K562 (cell line): ENCODE results near the gene CLCN2. TPM values are rescaled to one million over a fixed set of nuclear protein-coding genes. Genes with fewer than 3 reads are reported as not detected.

Experiments used
- ATAC-seq: fragments of 200-7000 bp; cut with Tn5 transposase; 3 replicates; pipeline ENCODE4 v1.9.1; 2020; ENCODE audit warnings: moderate library complexity
- BruUV-seq: library from RNA; stranded (reverse); fragments of 400-500 nt; replicated peaks from 2 replicates; lab custom pipeline; 2021; lab: Mats Ljungman, UMichigan
- CTCF ChIA-PET: fragments of 300-600 bp; formaldehyde crosslinking; extraction: SDS; loops from one replicate; lab custom pipeline; 2021; ENCODE audit warnings: low intra/inter-chr PET ratio; lab: Yijun Ruan, JAX
- POLR2A ChIA-PET: fragments of 300-600, 350-650 bp; sonication (Branson Sonifier 250); formaldehyde crosslinking; extraction: SDS; loops from one replicate; lab custom pipeline; 2021; ENCODE audit warnings: antibody characterized with exemption, inconsistent platforms; lab: Yijun Ruan, JAX
- DNase-seq, 4 experiments: peaks; one replicate each; pipeline versions ENCODE4 v3.0.0 to v3.0.0-alpha.2; 2011 to 2018; ENCODE audit warnings: low spot score in 3 of 4, mixed read lengths in 3 of 4; ENCODE audit errors: extremely low read depth in 1 of 4
- FAIRE-seq: peaks from 2 replicates; lab custom pipeline; 2011; peaks lifted over from hg19 to GRCh38; lab: Jason Lieb, UNC
- H2AFZ ChIP-seq: 2 replicates; pipeline ENCODE4 v1.6.0; 2011; ENCODE audit warnings: low read depth, low read length, control low read depth, inconsistent platforms
- H3K27ac ChIP-seq: fragments of 200-600 bp; 3 replicates; pipeline ENCODE4 v1.8.0; 2011; ENCODE audit warnings: low read depth, mild to moderate bottlenecking, control low read depth, inconsistent platforms, low read length, moderate library complexity, mixed read lengths; ENCODE audit errors: extremely low read depth
- H3K27me3 ChIP-seq, 2 experiments: fragments of 300-600 bp in 1 of 2; 2 replicates in 1 of 2; 3 replicates in 1 of 2; pipeline versions ENCODE4 v1.6.0 to v1.8.0; 2011; ENCODE audit warnings: inconsistent platforms in 2 of 2, low read length in 2 of 2, mild to moderate bottlenecking in 1 of 2, mixed read lengths in 1 of 2, moderate library complexity in 1 of 2; ENCODE audit not compliant: control insufficient read depth in 2 of 2, insufficient read depth in 2 of 2
- H3K36me3 ChIP-seq: fragments of 300-600 bp; 3 replicates; pipeline ENCODE4 v1.8.0; 2011; ENCODE audit warnings: mild to moderate bottlenecking, low read length, inconsistent platforms; ENCODE audit not compliant: control insufficient read depth, insufficient read depth
- H3K4me1 ChIP-seq, 2 experiments: fragments of 200-600 bp in 1 of 2; replicated peaks in 1 of 2; 2 replicates in 1 of 2; 3 replicates in 1 of 2; pipeline versions ENCODE4 v1.5.1 to v1.8.0; 2011; ENCODE audit warnings: inconsistent platforms in 2 of 2, low read length in 2 of 2, mild to moderate bottlenecking in 1 of 2, mixed read lengths in 1 of 2, moderate library complexity in 1 of 2; ENCODE audit not compliant: control insufficient read depth in 2 of 2, insufficient read depth in 2 of 2
- H3K4me2 ChIP-seq: 2 replicates; pipeline ENCODE4 v1.6.1; 2011; ENCODE audit warnings: low read length, control low read depth, inconsistent platforms, mixed read lengths; ENCODE audit not compliant: insufficient read depth
- H3K4me3 ChIP-seq: fragments of 200-600 bp; sonication (generic), shearing (Covaris generic); 2 replicates; pipeline ENCODE4 v1.5.1; 2016; ENCODE audit warnings: control low read depth, inconsistent platforms
- H3K79me2 ChIP-seq: fragments of 200-600 bp; 3 replicates; pipeline ENCODE4 v1.8.0; 2011; ENCODE audit warnings: low read length, inconsistent platforms; ENCODE audit not compliant: control insufficient read depth, insufficient read depth
- H3K9ac ChIP-seq, 2 experiments: 2 replicates each; pipeline versions ENCODE4 v1.6.0 to v1.6.1; 2011; ENCODE audit warnings: low read depth in 2 of 2, low read length in 2 of 2, control low read depth in 1 of 2, inconsistent platforms in 1 of 2, mild to moderate bottlenecking in 1 of 2, mixed read lengths in 1 of 2; ENCODE audit not compliant: insufficient read depth in 1 of 2
- H3K9me1 ChIP-seq: one replicate; pipeline ENCODE4 v1.6.0; 2011; ENCODE audit warnings: inconsistent platforms, mild to moderate bottlenecking, low read length, moderate library complexity; ENCODE audit not compliant: control insufficient read depth, insufficient read depth
- H3K9me3 ChIP-seq: replicated peaks from 2 replicates; pipeline ENCODE4 v1.5.1; 2011; ENCODE audit warnings: low read depth, low read length, inconsistent platforms; ENCODE audit not compliant: control insufficient read depth, insufficient read depth
- H4K20me1 ChIP-seq: replicated peaks from 2 replicates; pipeline ENCODE4 v1.6.1; 2011; ENCODE audit warnings: low read length, inconsistent platforms, mixed read lengths; ENCODE audit not compliant: control insufficient read depth, insufficient read depth
- CHD1 ChIP-seq: fragments of 200-600 bp; sonication (generic); IDR thresholded peaks from one replicate; pipeline ENCODE4 v1.6.1; 2012; ENCODE audit warnings: mild to moderate bottlenecking, moderate library complexity, low read length, inconsistent platforms
- DNMT1 ChIP-seq: fragments of 450-650 bp; IDR thresholded peaks from 2 replicates; pipeline ENCODE4 v1.6.1; 2016; ENCODE audit warnings: antibody characterized with exemption, mild to moderate bottlenecking
- EGR1 ChIP-seq: fragments of 450-650 bp; conservative IDR thresholded peaks from 2 replicates; pipeline ENCODE4 v1.6.1; 2017; ENCODE audit warnings: mild to moderate bottlenecking
- MIER1 ChIP-seq: fragments of 450-650 bp; IDR thresholded peaks from 2 replicates; pipeline ENCODE4 v1.6.1; 2016; ENCODE audit warnings: antibody characterized with exemption, mild to moderate bottlenecking, low read depth
- RBBP5 ChIP-seq: fragments of 200-600 bp; sonication (generic); IDR thresholded peaks from 2 replicates; pipeline ENCODE4 v1.6.1; 2012; ENCODE audit warnings: borderline replicate concordance, mild to moderate bottlenecking, low read length, control low read depth, inconsistent platforms; ENCODE audit not compliant: insufficient read depth, poor library complexity, severe bottlenecking
- RBFOX2 ChIP-seq: fragments of 200-400 bp; formaldehyde crosslinking; IDR thresholded peaks from 2 replicates; pipeline ENCODE4 v1.6.1; 2017; ENCODE audit warnings: low read depth, mild to moderate bottlenecking, low read length, moderate library complexity
- ZC3H11A ChIP-seq: IDR thresholded peaks from 2 replicates; pipeline ENCODE4 v1.6.1; 2012; ENCODE audit warnings: low read depth, low read length, improper control_type of control experiment
- ZNF184 ChIP-seq: sonication (generic); formaldehyde crosslinking; IDR thresholded peaks from 2 replicates; pipeline ENCODE4 v1.5.0; 2020; ENCODE audit warnings: missing genetic modification reagents
- ZZZ3 ChIP-seq: fragments of 450-650 bp; IDR thresholded peaks from 2 replicates; pipeline ENCODE4 v1.6.1; 2016; ENCODE audit warnings: antibody characterized with exemption, mild to moderate bottlenecking, moderate library complexity
- WGBS: fragments of 100-300 bp; shearing (Covaris generic); methylation state at CpG from one replicate; pipeline ENCODE4 v1.1.6; 2016; ENCODE audit warnings: low coverage, mixed read lengths; ENCODE audit not compliant: insufficient coverage; ENCODE audit errors: missing lambda C conversion rate; 5-methylcytosine and 5-hydroxymethylcytosine counted together
- in situ Hi-C: fragments of 300-500 bp; cut with MboI; formaldehyde crosslinking; loops from 4 replicates; pipeline ENCODE4 v1.15.0; 2018; ENCODE audit warnings: inconsistent platforms, mixed read lengths
- intact Hi-C: fragments of 100-400 bp; cut with micrococcal nuclease; formaldehyde crosslinking; loops from 2 replicates; pipeline ENCODE4 v1.14.2; 2022
- polyA plus RNA-seq, 8 experiments: library from polyadenylated mRNA; depleted of rRNA in 4 of 8; stranded (reverse) in 5 of 8; unstranded in 3 of 8; fragments of >200 nt; fragmentation: Nextera tagmentation in 2 of 8; fragmentation: Illumina TruSeq in 1 of 8; extraction: Ambion mirVana in 2 of 8; extraction: Trizol in 1 of 8; gene quantifications; 2 replicates each; pipeline versions ENCODE4 v1.2.1 to v1.2.3, GENCODE V29; 2011 to 2014; ENCODE audit warnings: inconsistent platforms in 1 of 8, missing spikeins in 1 of 8
- total RNA-seq, 7 experiments: library from RNA; depleted of rRNA in 6 of 7; stranded (reverse); fragments of >200 nt in 6 of 7; fragmentation: Illumina TruSeq in 2 of 7; extraction: Trizol in 2 of 7; gene quantifications; 2 replicates each; pipeline versions ENCODE4 v1.2.1 to v1.2.3, GENCODE V29; 2011 to 2021; ENCODE audit warnings: low replicate concordance in 1 of 7
- TF ChIP-seq, protein P1 (sequence below): fragments of 250-450 bp; sonication (Bioruptor Pico); IDR thresholded peaks from 2 replicates; pipeline ENCODE4 v1.8.0; 2021; ENCODE audit warnings: moderate library complexity, mild to moderate bottlenecking, inconsistent platforms
- TF ChIP-seq, protein P2 (sequence below): IDR thresholded peaks from 2 replicates; pipeline ENCODE4 v1.6.1; 2012; ENCODE audit warnings: low read depth, low read length, improper control_type of control experiment, borderline replicate concordance

CLCN2 gene
- total and polyA plus RNA-seq, 9 of the 15 experiments (the other 6 are each of a cell fraction or from before 2014, with no cell fraction given), result 0.10 to 14.0 (median 6.9) TPM

GRCh38 chr3:184317201-184317600 is 44.2 kb downstream of the CLCN2 start:
- H3K9me1 ChIP-seq, result peaks cover 13% of the 10 kb centered on the region
- H3K4me1 ChIP-seq, result peaks cover 13 to 39% of the 10 kb centered on the region in 2 experiments; a peak in 4 of 5 replicates
- 81% methylated on average over 5 of the region's 5 CpGs for WGBS
- 0 out of 2 replicates have a peak, but pooled peaks have one; percentile 43 for TF ChIP-seq RBFOX2
- TF ChIP-seq ZC3H11A, result no peak
- TF ChIP-seq, all 486 proteins: peak for 1
- H2AFZ ChIP-seq, result no peak overlapping the region
- H3K79me2 ChIP-seq, result peaks cover 77% of the 10 kb centered on the region
- H3K27me3 ChIP-seq, result no peaks in the 10 kb centered on the region
- TSS peak; percentile 38 for BruUV-seq
- H3K27ac ChIP-seq, result no peak overlapping the region; the same call in 2 of the 3 replicates
- FAIRE-seq (no peak), DNase-seq (no peak), ATAC-seq (no peak)
- no peaks in the 10 kb centered on the region for H3K9me3 ChIP-seq
- ChIA-PET CTCF (no interaction called here), POLR2A (interaction anchor here (0.6 to 1.5 kb wide), 6 partner anchors 9 to 96 kb away, joined by 3 to 4 read pairs (median 3); no protein-coding TSS in a partner anchor)
- H4K20me1 ChIP-seq, result peaks cover 41% of the 10 kb centered on the region
- H3K36me3 ChIP-seq, result peaks cover 69% of the 10 kb centered on the region
- peak overlapping the region; percentile 99 for H3K4me2 ChIP-seq
- H3K9ac ChIP-seq, result peak overlapping the region in 1 of 2 experiments; percentile 100; a peak in 2 of 4 replicates
- 0 out of 2 replicates have a peak overlapping the region, but pooled peaks have one; percentile 14 for H3K4me3 ChIP-seq
- in situ Hi-C loops (no loop called here), intact Hi-C loops (no loop called here)

DNA sequence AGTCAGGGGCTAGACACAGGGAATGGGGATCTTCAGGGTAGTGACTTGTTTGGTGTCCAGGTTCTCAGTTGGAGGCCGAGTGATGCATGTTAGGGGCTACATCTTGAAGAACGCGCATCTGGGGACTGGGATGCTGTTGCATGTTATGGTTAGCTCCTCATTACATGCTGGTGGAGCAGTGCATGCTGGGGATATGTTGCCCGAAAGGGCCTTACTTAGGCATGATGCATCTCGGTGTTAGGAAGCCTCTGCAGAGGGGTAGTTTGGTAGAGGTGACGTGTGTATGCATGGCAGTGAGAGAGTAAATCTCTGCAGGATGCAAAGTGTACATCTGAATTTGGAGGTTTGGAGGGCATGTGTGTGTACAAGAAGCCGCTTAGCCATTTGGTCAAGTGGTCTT is 44.6 kb downstream of the CLCN2 start:
- no peak for ATAC-seq
- Histone ChIP-seq H2AFZ (no peak overlapping the region), H3K4me3 (peak overlapping the region; percentile 100)
- intact Hi-C loops (no loop called here), in situ Hi-C loops (no loop called here)
- TF ChIP-seq CHD1, result no peak
- no peak for TF ChIP-seq DNMT1
- no peak for TF ChIP-seq RBBP5
- TF ChIP-seq, protein P1, sequence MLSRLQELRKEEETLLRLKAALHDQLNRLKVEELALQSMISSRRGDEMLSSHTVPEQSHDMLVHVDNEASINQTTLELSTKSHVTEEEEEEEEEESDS (CRISPR knock-in tag), result no peak
- no peak for TF ChIP-seq ZZZ3
- TF ChIP-seq, protein P2, sequence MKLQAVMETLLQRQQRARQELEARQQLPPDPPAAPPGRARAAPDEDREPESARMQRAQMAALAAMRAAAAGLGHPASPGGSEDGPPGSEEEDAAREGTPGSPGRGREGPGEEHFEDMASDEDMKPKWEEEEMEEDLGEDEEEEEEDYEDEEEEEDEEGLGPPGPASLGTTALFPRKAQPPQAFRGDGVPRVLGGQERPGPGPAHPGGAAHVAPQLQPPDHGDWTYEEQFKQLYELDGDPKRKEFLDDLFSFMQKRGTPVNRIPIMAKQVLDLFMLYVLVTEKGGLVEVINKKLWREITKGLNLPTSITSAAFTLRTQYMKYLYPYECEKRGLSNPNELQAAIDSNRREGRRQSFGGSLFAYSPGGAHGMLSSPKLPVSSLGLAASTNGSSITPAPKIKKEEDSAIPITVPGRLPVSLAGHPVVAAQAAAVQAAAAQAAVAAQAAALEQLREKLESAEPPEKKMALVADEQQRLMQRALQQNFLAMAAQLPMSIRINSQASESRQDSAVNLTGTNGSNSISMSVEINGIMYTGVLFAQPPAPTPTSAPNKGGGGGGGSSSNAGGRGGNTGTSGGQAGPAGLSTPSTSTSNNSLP, result no peak
- no peak for TF ChIP-seq MIER1
- no peak for TF ChIP-seq ZNF184 (CRISPR knock-in tag)
- no peak for TF ChIP-seq EGR1
- TF ChIP-seq, all 486 proteins: peak for 0
- H3K27me3 ChIP-seq, result no peaks in the 10 kb centered on the region
- peaks cover 13 to 39% of the 10 kb centered on the region in 2 experiments; a peak in 4 of 5 replicates for H3K4me1 ChIP-seq
- peak overlapping the region; percentile 99 for H3K4me2 ChIP-seq
- peaks cover 74% of the 10 kb centered on the region for H3K79me2 ChIP-seq
- peak overlapping the region; percentile 99 to 100; a peak in 2 of 4 replicates for H3K9ac ChIP-seq
- H3K36me3 ChIP-seq, result peaks cover 65% of the 10 kb centered on the region
- peaks cover 13% of the 10 kb centered on the region for H3K9me1 ChIP-seq
- CTCF ChIA-PET, result no interaction called here
- no peaks in the 10 kb centered on the region for H3K9me3 ChIP-seq
- WGBS, result 81% methylated on average over 7 of the region's 7 CpGs
- H4K20me1 ChIP-seq, result peaks cover 41% of the 10 kb centered on the region
- FAIRE-seq, result no peak
- BruUV-seq, result no TSS peak
- POLR2A ChIA-PET, result interaction anchor here (0.5 to 2.3 kb wide), 8 partner anchors 10 to 136 kb away, joined by 3 to 24 read pairs (median 4); no protein-coding TSS in a partner anchor
- no peak for DNase-seq
- H3K27ac ChIP-seq, result no peak overlapping the region; the same call in 2 of the 3 replicates
